GM06990 (cell line): ENCODE measurements around the gene OR51I1.
A peak's percentile ranks its signal among the peaks of the same experiment; 100 is the strongest.

ENCODE experiments used
- DNase-seq: peaks from one replicate; pipeline ENCODE4 v3.0.0-alpha.2; 2011; ENCODE audit not compliant: insufficient read length; ENCODE audit errors: extremely low read depth
- H3K27me3 ChIP-seq: replicated peaks from 2 replicates; pipeline ENCODE4 v1.6.0; 2011; ENCODE audit warnings: low read length; ENCODE audit not compliant: control insufficient read depth, insufficient read depth
- H3K36me3 ChIP-seq: 2 replicates; pipeline ENCODE4 v1.5.1; 2011; ENCODE audit warnings: low read length; ENCODE audit not compliant: control insufficient read depth, insufficient read depth
- H3K4me3 ChIP-seq: replicated peaks from 2 replicates; pipeline ENCODE4 v1.5.1; 2011; ENCODE audit warnings: low read depth, mild to moderate bottlenecking, control low read depth, low read length
- CTCF ChIP-seq: IDR thresholded peaks from 2 replicates; pipeline ENCODE4 v1.5.1; 2011; ENCODE audit warnings: low read length, control low read depth, mild to moderate bottlenecking, inconsistent platforms; ENCODE audit not compliant: insufficient read depth, poor library complexity, severe bottlenecking

OR51I1 gene

GRCh38 chr11:5486003-5486402 is 44.7 kb upstream of the OR51I1 start:
- H3K27me3 ChIP-seq, result no peaks in the 10 kb centered on the region; the same call in 1 of the 2 replicates
- TF ChIP-seq CTCF, result no peak
- no peak for DNase-seq
- H3K4me3 ChIP-seq, result no peak overlapping the region
- H3K36me3 ChIP-seq, result no peaks in the 10 kb centered on the region

DNA sequence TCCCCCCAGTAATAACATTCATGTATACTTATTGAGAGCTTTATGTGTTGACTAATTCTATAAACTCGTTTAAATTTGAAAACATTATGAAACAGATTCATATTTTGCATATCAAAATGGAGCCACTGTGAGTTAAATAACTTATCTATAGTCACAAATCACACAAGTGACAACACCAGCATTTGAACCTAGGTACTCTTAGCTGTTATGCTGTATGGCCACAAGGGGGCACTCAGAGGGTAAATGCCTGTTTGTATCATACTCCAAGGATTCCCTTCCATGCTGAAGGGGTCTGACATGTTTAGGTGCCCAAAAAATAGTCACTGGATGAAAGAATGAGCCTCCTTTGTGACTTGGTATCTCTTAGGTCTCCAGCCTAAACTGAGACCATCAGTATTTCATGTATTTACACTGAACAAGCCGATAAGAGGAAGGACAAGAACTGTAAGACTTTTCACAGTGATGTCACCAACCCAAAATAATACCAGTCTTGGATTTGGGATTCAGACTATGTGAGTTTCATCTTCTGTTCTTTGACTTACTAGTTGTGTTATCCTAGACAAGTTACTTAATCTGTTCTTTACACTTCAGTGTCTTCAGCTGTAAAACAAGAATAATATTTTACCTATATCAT is 35.0 kb upstream of the OR51I1 start:
- peak; percentile 3 for DNase-seq
- no peaks in the 10 kb centered on the region for H3K27me3 ChIP-seq
- H3K4me3 ChIP-seq, result no peak overlapping the region
- H3K36me3 ChIP-seq, result no peaks in the 10 kb centered on the region
- peak; percentile 76 for TF ChIP-seq CTCF

GRCh38 chr11:5473921-5474320 is 32.6 kb upstream of the OR51I1 start:
- no peaks in the 10 kb centered on the region for H3K36me3 ChIP-seq
- no peak overlapping the region for H3K4me3 ChIP-seq
- TF ChIP-seq CTCF, result no peak
- no peaks in the 10 kb centered on the region for H3K27me3 ChIP-seq
- no peak for DNase-seq

DNA sequence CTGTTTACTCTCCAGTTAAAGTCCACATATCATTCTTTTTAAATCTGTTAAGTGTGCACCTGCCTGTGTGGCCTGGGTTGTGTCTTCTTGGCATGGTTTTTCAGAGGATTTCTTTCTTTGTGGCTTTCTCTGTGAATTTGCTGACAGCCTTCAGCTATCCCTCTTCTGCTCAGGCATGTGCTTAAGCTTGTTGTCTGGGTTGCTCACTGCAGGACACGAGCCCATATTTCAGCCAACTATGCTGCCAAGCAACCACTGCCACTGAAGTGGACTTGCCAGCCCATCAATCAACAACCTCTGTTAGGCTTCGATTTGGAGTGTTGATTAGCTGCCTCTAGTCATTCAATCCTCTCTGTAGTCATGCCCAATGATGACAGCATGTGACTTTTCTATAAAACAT is 26.2 kb upstream of the OR51I1 start:
- H3K36me3 ChIP-seq, result no peaks in the 10 kb centered on the region
- no peak for TF ChIP-seq CTCF

GRCh38 chr11:5460983-5461621 is 19.8 kb upstream of the OR51I1 start:
- Histone ChIP-seq H3K36me3 (no peaks in the 10 kb centered on the region), H3K4me3 (no peak overlapping the region), H3K27me3 (no peaks in the 10 kb centered on the region)
- no peak for TF ChIP-seq CTCF
- no peak for DNase-seq

More for the DNA sequence above, 26.2 kb upstream of the OR51I1 start:
- DNase-seq, result no peak
- Histone ChIP-seq H3K27me3 (no peaks in the 10 kb centered on the region; the same call in 1 of the 2 replicates), H3K4me3 (no peak overlapping the region)
